ENCODE results near the gene S1PR3. TPM values are rescaled to one million over a fixed set of nuclear protein-coding genes. Genes with fewer than 3 reads are reported as not detected.

S1PR3 gene
- total RNA-seq, 1 donor from 2014 or later, result 37.9 TPM

GRCh38 chr9:89000973-89001916, 10.0 kb downstream of the S1PR3 start:
- peak; percentile 90 for DNase-seq (ENCODE audit: extremely low spot score, unreplicated experiment)
- H3K4me3 Mint-ChIP-seq, result peak overlapping the region; percentile 74
- peak overlapping the region; percentile 51 for H3K27ac Mint-ChIP-seq
- peaks cover 30% of the 10 kb centered on the region for H3K4me1 Mint-ChIP-seq (ENCODE audit: unreplicated experiment)
- TF ChIP-seq, protein P1, sequence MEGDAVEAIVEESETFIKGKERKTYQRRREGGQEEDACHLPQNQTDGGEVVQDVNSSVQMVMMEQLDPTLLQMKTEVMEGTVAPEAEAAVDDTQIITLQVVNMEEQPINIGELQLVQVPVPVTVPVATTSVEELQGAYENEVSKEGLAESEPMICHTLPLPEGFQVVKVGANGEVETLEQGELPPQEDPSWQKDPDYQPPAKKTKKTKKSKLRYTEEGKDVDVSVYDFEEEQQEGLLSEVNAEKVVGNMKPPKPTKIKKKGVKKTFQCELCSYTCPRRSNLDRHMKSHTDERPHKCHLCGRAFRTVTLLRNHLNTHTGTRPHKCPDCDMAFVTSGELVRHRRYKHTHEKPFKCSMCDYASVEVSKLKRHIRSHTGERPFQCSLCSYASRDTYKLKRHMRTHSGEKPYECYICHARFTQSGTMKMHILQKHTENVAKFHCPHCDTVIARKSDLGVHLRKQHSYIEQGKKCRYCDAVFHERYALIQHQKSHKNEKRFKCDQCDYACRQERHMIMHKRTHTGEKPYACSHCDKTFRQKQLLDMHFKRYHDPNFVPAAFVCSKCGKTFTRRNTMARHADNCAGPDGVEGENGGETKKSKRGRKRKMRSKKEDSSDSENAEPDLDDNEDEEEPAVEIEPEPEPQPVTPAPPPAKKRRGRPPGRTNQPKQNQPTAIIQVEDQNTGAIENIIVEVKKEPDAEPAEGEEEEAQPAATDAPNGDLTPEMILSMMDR (conservative IDR thresholded peaks at IDR 0.05), result peak; percentile 94
- H3K36me3 Mint-ChIP-seq, result peaks cover 30% of the 10 kb centered on the region
- peaks cover 8% of the 10 kb centered on the region for H3K27me3 Mint-ChIP-seq
- H3K9me3 Mint-ChIP-seq, result no peaks in the 10 kb centered on the region

GRCh38 chr9:89001917-89002540, 10.8 kb downstream of the S1PR3 start:
- TF ChIP-seq, protein P1 (conservative IDR thresholded peaks at IDR 0.05), result no peak
- Mint-ChIP-seq H3K27me3 (peaks cover 8% of the 10 kb centered on the region), H3K27ac (no peak overlapping the region), H3K9me3 (no peaks in the 10 kb centered on the region), H3K4me1 (ENCODE audit: unreplicated experiment) (peaks cover 30% of the 10 kb centered on the region), H3K4me3 (no peak overlapping the region), H3K36me3 (peaks cover 23% of the 10 kb centered on the region)
- peak; percentile 63 for DNase-seq (ENCODE audit: extremely low spot score, unreplicated experiment)

DNA sequence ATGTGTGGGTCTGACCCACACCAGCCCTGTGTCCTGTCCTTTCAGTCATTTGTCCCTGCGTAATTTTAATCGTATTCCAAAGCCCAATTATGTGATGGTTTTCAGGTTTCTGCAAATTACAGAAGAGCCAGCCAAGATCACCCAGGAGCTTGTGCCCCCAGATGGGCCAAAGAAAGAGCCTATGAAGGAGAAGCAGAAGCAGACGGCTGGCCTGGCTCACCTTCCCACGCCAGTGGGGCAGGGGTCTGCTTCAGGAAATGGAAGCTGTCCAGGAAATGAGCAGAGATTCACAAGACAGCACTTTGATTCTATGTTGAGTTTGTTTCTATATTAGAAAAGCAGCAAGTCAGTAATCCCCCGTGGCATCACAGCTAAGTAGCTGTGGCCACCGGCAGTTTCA, 11.7 kb downstream of the S1PR3 start:
- Mint-ChIP-seq H3K4me3 (no peak overlapping the region), H3K27ac (no peak overlapping the region), H3K9me3 (no peaks in the 10 kb centered on the region), H3K27me3 (peaks cover 8% of the 10 kb centered on the region), H3K36me3 (peaks cover 19% of the 10 kb centered on the region), H3K4me1 (ENCODE audit: unreplicated experiment) (peaks cover 30% of the 10 kb centered on the region)
- TF ChIP-seq, protein P1 (conservative IDR thresholded peaks at IDR 0.05), result no peak
- DNase-seq (ENCODE audit: extremely low spot score, unreplicated experiment), result peak; percentile 29

DNA sequence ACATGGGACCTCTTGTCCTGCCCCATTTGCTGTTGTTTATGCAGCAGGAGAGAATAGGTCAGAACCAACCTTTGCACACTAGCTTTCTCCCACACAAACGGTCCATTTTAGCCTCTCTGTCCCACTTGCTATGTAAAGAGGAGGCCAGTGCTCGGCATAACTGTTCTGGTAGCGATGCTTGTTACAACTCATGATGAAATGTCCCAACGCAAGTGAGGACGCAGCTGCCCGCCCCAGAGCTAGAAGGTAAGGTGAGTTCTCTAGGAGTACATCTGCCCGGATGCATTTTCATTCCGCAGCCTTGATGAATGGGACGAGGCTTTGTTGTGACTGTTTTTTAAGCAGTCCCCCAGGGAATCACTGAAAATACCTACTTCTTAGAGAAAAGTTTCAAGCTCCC, 14.1 kb downstream of the S1PR3 start:
- no peak overlapping the region for H3K4me3 Mint-ChIP-seq
- no peaks in the 10 kb centered on the region for H3K9me3 Mint-ChIP-seq
- TF ChIP-seq, protein P1 (conservative IDR thresholded peaks at IDR 0.05), result no peak
- DNase-seq (ENCODE audit: extremely low spot score, unreplicated experiment), result peak; percentile 42
- H3K27me3 Mint-ChIP-seq, result peaks cover 5% of the 10 kb centered on the region
- no peak overlapping the region for H3K27ac Mint-ChIP-seq
- H3K36me3 Mint-ChIP-seq, result peaks cover 15% of the 10 kb centered on the region
- peaks cover 24% of the 10 kb centered on the region for H3K4me1 Mint-ChIP-seq (ENCODE audit: unreplicated experiment)

DNA sequence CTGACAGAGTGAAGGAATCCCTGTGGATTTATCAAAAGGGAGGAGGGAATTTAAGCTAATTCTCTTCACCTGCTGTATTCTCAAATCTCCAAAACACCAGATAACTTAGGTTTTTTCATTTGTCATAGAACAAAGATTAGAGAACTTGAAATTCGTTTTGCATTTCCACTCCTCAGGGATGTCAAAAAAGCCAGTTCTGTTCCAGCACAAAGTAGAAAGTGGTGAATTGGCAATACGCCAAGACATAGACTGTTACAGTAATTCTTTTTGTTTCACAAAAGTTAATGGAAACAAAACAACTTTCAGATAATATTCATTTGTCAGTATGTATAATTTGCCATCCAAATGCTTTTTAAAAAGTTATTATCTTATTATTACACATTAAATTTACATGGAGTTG, 15.0 kb downstream of the S1PR3 start:
- DNase-seq (ENCODE audit: extremely low spot score, unreplicated experiment), result no peak
- H3K4me1 Mint-ChIP-seq (ENCODE audit: unreplicated experiment), result peaks cover 16% of the 10 kb centered on the region
- H3K9me3 Mint-ChIP-seq, result no peaks in the 10 kb centered on the region
- H3K27me3 Mint-ChIP-seq, result no peaks in the 10 kb centered on the region
- no peak overlapping the region for H3K27ac Mint-ChIP-seq
- no peak overlapping the region for H3K4me3 Mint-ChIP-seq
- peaks cover 15% of the 10 kb centered on the region for H3K36me3 Mint-ChIP-seq
- TF ChIP-seq, protein P1 (conservative IDR thresholded peaks at IDR 0.05), result no peak
